Transverse colon (tissue), 4 donors: ENCODE data around the gene GLTPD2. TPM values are rescaled to one million over a fixed set of nuclear protein-coding genes. Genes with fewer than 3 reads are reported as not detected.

Source experiments
- DNase-seq: peaks from one replicate; pipeline ENCODE4 v3.0.0-alpha.2; 2019
- H3K27ac ChIP-seq, 4 donors: fragments of 200-600 bp; sonication (generic); 2 replicates each; pipeline ENCODE4 v1.5.1; 2016 to 2018; ENCODE audit warnings: inconsistent platforms in 4 of 4
- H3K27me3 ChIP-seq: fragments of 200-600 bp; sonication (generic); 2 replicates; pipeline ENCODE4 v1.5.1; 2017; ENCODE audit warnings: inconsistent platforms
- H3K36me3 ChIP-seq, 4 donors: fragments of 200-600 bp; sonication (generic); 2 replicates each; pipeline ENCODE4 v1.5.1; 2017 to 2019; ENCODE audit warnings: inconsistent platforms in 4 of 4
- H3K4me1 ChIP-seq, 4 donors: fragments of 200-600 bp; sonication (generic); 2 replicates each; pipeline ENCODE4 v1.5.1; 2017 to 2020; ENCODE audit warnings: inconsistent platforms in 4 of 4
- H3K4me3 ChIP-seq, 4 donors: fragments of 200-600 bp; sonication (generic); 1 replicate in 1 of 4; 2 replicates in 3 of 4; pipeline versions ENCODE4 v1.5.1 to v1.6.1; 2017 to 2019; ENCODE audit warnings: inconsistent platforms in 4 of 4
- H3K9me3 ChIP-seq, 2 donors: fragments of 200-600 bp; sonication (generic); 2 replicates each; pipeline ENCODE4 v1.5.1; 2017 to 2019; ENCODE audit warnings: inconsistent platforms in 2 of 2
- CTCF ChIP-seq, 5 experiments: fragments of 200-600 bp in 3 of 5; fragments of 450-650 bp in 2 of 5; sonication (generic) in 3 of 5; IDR thresholded peaks; 1 replicate in 2 of 5; 2 replicates in 3 of 5; pipeline ENCODE4 v1.5.1; 2016 to 2017; ENCODE audit warnings: antibody characterized with exemption in 5 of 5, inconsistent platforms in 3 of 5, mild to moderate bottlenecking in 2 of 5, moderate library complexity in 1 of 5
- EP300 ChIP-seq: sonication (generic); formaldehyde crosslinking; IDR thresholded peaks from one replicate; pipeline ENCODE4 v1.6.1; 2017; ENCODE audit warnings: antibody characterized with exemption, low read depth
- POLR2A ChIP-seq: fragments of 450-650 bp; IDR thresholded peaks from one replicate; pipeline ENCODE4 v1.6.1; 2016; ENCODE audit warnings: antibody characterized with exemption, mild to moderate bottlenecking, moderate library complexity
- POLR2AphosphoS5 ChIP-seq, 3 donors: sonication (generic); formaldehyde crosslinking; IDR thresholded peaks; one replicate each; pipeline ENCODE4 v1.6.1; 2016; ENCODE audit warnings: antibody characterized with exemption in 3 of 3
- whole genome bisulfite sequencing, 2 donors: methylation state at CpG; one replicate each; pipeline ENCODE4 v1.1.5; 2018; ENCODE audit warnings: low coverage in 1 of 2; 5-methylcytosine and 5-hydroxymethylcytosine counted together
- in situ Hi-C, 4 donors: fragments of 200-750 bp; cut with MboI; loops; one replicate each; pipeline versions ENCODE4 v1.15.0 to v1.15.1; 2017; ENCODE audit warnings: low sequenced_read_pairs in 3 of 4, low pct_ligation_motif_present in 1 of 4, low pct_unique_long_range_greater_than_20kb in 1 of 4
- intact Hi-C: fragments of 100-400 bp; cut with DNase I; formaldehyde crosslinking; loops from one replicate; pipeline ENCODE4 v1.15.1; 2023; ENCODE audit warnings: low total_unique reads
- total RNA-seq, 4 donors: library from RNA; depleted of rRNA; stranded (reverse); fragments of >200 nt; gene quantifications; one replicate each; pipeline ENCODE4 v1.1.0, GENCODE V29; 2016

GLTPD2 gene
- total RNA-seq, 4 donors from 2014 or later: 0.41 to 1.7 TPM; not detected in 2

GRCh38 chr17:4743898-4744297, 44.9 kb upstream of the GLTPD2 start:
- no peak overlapping the region for H3K27ac ChIP-seq
- H3K36me3 ChIP-seq: no peaks in the 10 kb centered on the region
- no peak for TF ChIP-seq EP300
- no peak for TF ChIP-seq POLR2A
- TF ChIP-seq CTCF (IDR thresholded peaks at IDR 0.05): no peak
- TF ChIP-seq POLR2AphosphoS5 (IDR thresholded peaks at IDR 0.05): no peak
- H3K4me1 ChIP-seq: peaks cover 2 to 15% (median 10%) of the 10 kb centered on the region in 4 donors
- H3K27me3 ChIP-seq: peaks cover 17% of the 10 kb centered on the region
- H3K9me3 ChIP-seq: no peaks in the 10 kb centered on the region
- WGBS, 2 donors: 88% methylated on average over 9 of the region's 9 CpGs; no CpG with 5 or more reads in 1 of the 2 donors
- intact Hi-C loops: no loop called here
- DNase-seq: no peak
- no peak overlapping the region for H3K4me3 ChIP-seq
- in situ Hi-C loops: no loop called here

- in situ Hi-C loops (no loop called here), intact Hi-C loops (no loop called here)
- no peak for DNase-seq
- Histone ChIP-seq H3K27ac (no peak overlapping the region), H3K36me3 (no peaks in the 10 kb centered on the region), H3K4me1 (peaks cover 0 to 10% (median 5%) of the 10 kb centered on the region in 4 donors), H3K9me3 (no peaks in the 10 kb centered on the region), H3K4me3 (no peak overlapping the region), H3K27me3 (peaks cover 25% of the 10 kb centered on the region)
- TF ChIP-seq EP300 (no peak), CTCF (IDR thresholded peaks at IDR 0.05) (no peak), POLR2AphosphoS5 (IDR thresholded peaks at IDR 0.05) (no peak)
- 13 to 22% methylated on average over 7 to 49 of the region's 51 CpGs for WGBS, 2 donors
Measured at GRCh38 chr17:4744999-4745969, 43.5 kb upstream of the GLTPD2 start.

GRCh38 chr17:4747847-4748246, 40.9 kb upstream of the GLTPD2 start:
- DNase-seq: no peak
- WGBS, 2 donors: 33 to 41% methylated on average over 4 to 5 of the region's 5 CpGs
- Histone ChIP-seq H3K27ac (no peak overlapping the region), H3K4me3 (no peak overlapping the region), H3K27me3 (peaks cover 35% of the 10 kb centered on the region), H3K4me1 (peaks cover 0 to 10% (median 5%) of the 10 kb centered on the region in 4 donors), H3K36me3 (no peaks in the 10 kb centered on the region), H3K9me3 (no peaks in the 10 kb centered on the region)
- intact Hi-C loops (no loop called here), in situ Hi-C loops (no loop called here)
- no peak for TF ChIP-seq CTCF (IDR thresholded peaks at IDR 0.05)
- TF ChIP-seq POLR2A: no peak
- no peak for TF ChIP-seq POLR2AphosphoS5 (IDR thresholded peaks at IDR 0.05)
- no peak for TF ChIP-seq EP300

GRCh38 chr17:4748686-4749085, 40.1 kb upstream of the GLTPD2 start:
- no peak overlapping the region for H3K27ac ChIP-seq
- H3K4me1 ChIP-seq: peaks cover 0 to 10% (median 5%) of the 10 kb centered on the region in 4 donors
- DNase-seq: no peak
- no peaks in the 10 kb centered on the region for H3K36me3 ChIP-seq
- H3K9me3 ChIP-seq: no peaks in the 10 kb centered on the region
- H3K4me3 ChIP-seq: no peak overlapping the region
- no peak for TF ChIP-seq CTCF (IDR thresholded peaks at IDR 0.05)
- no peak for TF ChIP-seq POLR2A
- no peak for TF ChIP-seq EP300
- TF ChIP-seq POLR2AphosphoS5 (IDR thresholded peaks at IDR 0.05): no peak
- intact Hi-C loops (no loop called here), in situ Hi-C loops (no loop called here)
- H3K27me3 ChIP-seq: peaks cover 38% of the 10 kb centered on the region
- WGBS, 2 donors: 49 to 64% methylated on average over 3 to 4 of the region's 4 CpGs
